NCI-H2029 treated with DMSO at 0.1 percent for 48 hours (cell line): ENCODE data around the gene SLC12A9.

Experiments
- DNase-seq: peaks from one replicate; lab custom pipeline; 2025; lab: John Stamatoyannopoulos, UW

SLC12A9 gene

DNA sequence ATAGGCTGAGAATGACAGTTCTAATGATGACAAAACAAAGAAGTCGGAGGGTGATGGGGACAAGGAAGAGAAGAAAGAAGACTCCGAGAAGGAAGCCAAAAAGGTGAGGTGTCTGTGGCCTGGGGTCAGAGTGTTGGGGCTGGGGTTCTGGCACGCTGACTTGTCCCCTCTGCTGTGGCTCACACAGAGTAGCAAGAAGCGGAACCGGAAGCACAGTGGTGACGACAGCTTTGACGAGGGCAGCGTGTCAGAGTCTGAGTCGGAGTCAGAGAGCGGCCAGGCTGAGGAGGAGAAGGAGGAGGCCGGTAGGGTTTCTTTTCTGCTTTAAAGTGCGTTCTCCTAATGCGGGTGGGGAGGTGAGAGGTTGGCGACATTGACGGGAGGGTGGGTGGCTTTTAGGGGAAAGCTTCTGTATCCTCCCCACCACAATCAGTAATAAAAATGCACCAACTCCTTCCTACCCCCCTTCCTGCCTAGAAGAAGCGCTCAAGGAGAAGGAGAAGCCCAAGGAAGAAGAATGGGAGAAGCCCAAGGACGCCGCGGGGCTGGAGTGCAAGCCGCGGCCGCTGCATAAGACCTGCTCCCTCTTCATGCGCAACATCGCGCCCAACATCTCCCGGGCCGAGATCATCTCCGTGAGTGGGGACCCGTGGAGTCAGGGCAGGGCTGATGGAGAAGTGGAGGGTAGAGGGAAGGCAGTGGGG lies 32.4 kb downstream of the SLC12A9 start:
- no peak for DNase-seq

- no peak for DNase-seq
These were observed 33.1 kb downstream of the SLC12A9 start for GRCh38 chr7:100885440-100886141.

- no peak for DNase-seq
These were observed 33.8 kb downstream of the SLC12A9 start for GRCh38 chr7:100886142-100886935.

- no peak for DNase-seq
These were observed 34.5 kb downstream of the SLC12A9 start for GRCh38 chr7:100886936-100887515.

- DNase-seq, result no peak
These were observed 35.2 kb downstream of the SLC12A9 start for GRCh38 chr7:100887516-100888290.

DNA sequence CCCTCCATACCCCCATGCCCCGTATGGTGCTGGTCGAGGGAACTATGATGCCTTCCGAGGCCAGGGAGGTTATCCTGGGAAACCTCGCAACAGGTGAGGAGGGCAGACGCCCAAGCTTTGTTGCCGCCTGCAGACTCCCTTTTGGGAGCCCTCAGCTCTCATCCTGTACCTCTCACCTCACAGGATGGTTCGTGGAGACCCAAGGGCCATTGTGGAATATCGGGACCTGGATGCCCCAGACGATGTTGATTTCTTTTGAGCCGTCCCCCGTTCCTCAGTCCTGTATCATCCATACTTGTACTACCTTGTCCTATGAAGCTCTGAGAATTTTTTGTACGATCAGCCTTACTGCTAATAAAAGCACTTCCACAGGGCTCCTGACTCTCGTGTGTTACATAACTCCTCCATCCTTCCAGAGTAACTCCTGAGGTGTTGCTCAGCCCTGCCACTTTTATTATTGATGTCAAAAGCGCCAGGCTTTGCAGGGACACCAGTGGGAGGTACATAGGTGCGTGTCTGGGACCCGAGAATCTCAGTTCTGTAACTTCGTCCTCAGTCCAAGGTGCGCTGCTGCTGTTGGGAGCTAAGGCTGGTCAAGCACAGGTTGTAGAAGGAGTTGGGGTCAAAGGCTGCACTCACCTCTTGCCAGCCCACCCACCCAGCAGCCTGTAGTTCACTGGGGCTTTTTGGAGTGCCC lies 35.9 kb downstream of the SLC12A9 start:
- no peak for DNase-seq

DNA sequence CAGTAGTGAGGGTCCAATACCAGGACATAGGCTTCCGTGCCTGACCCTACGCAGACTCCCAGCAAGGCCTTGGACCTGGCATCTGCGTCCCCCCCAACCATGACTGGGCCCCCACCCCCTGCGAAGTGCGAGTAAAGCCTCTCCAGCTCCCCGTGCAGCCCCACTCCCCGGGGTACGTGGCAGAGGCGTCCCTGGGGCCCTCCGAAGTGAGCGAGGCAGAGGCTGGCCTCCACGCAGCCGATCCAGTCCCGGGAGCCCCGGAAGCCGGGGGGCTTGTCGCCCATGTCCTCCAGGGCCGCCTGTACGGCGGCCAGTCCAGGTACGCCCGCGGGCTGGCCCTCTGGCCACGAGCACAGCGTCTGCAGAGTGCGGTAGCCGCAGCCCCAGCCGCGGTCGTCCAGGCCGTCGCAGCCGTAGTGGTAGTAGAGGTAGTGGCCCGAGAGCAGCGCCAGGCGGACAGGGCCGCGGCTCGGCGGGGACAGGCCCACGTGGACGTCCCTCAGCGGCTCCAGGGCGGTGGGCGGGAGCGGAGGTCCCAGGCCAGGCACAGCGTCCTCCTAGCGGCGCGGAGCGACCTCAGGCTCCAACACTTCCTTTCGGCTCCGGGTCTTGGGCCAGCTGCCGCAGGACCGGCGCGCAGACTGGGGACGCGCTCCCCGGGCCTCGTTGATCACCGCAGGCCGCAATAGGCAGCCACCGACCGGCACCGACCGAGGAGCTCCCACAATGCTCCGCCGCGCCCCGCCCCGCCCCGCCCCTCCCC lies 36.7 kb downstream of the SLC12A9 start, which contains the start of gene UFSP1:
Gene UFSP1, minus strand, starts transcription at position 728 of the 763 bp plus-strand sequence. Its CDS starts 444 bp downstream, at position 284.
- DNase-seq, result no peak

- DNase-seq, result no peak
These were observed 38.4 kb downstream of the SLC12A9 start for GRCh38 chr7:100890653-100891567.

GRCh38 chr7:100891568-100892247 lies 39.2 kb downstream of the SLC12A9 start:
- DNase-seq, result no peak

GRCh38 chr7:100892364-100893317 lies 40.1 kb downstream of the SLC12A9 start:
- no peak for DNase-seq

DNA sequence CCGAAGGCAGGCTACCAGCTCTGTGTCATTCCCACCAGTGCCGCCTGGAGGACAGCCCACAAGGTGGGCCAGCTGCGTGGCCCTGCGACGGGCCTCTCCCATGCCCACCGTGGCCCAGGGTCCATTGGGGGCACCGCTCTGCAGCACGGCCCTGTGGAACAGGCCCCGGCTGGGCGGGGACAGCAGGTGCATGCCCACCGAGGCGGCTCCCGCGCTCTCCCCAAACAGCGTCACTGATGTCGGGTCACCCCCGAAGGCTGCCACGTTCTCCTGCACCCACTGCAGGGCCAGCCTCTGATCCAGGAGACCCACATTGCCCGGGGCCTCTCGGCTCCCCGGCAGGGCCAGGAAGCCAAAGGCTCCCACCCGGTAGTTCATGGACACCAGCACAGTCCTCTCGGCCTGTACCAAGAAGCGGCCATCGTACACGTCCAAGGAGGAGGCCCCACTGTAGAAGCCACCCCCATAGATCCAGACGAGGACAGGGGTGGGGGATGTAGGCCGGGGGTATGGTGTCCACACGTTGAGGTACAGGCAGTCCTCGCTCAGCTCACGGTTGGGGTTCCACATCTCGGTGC lies 40.9 kb downstream of the SLC12A9 start:
- DNase-seq, result no peak

DNA sequence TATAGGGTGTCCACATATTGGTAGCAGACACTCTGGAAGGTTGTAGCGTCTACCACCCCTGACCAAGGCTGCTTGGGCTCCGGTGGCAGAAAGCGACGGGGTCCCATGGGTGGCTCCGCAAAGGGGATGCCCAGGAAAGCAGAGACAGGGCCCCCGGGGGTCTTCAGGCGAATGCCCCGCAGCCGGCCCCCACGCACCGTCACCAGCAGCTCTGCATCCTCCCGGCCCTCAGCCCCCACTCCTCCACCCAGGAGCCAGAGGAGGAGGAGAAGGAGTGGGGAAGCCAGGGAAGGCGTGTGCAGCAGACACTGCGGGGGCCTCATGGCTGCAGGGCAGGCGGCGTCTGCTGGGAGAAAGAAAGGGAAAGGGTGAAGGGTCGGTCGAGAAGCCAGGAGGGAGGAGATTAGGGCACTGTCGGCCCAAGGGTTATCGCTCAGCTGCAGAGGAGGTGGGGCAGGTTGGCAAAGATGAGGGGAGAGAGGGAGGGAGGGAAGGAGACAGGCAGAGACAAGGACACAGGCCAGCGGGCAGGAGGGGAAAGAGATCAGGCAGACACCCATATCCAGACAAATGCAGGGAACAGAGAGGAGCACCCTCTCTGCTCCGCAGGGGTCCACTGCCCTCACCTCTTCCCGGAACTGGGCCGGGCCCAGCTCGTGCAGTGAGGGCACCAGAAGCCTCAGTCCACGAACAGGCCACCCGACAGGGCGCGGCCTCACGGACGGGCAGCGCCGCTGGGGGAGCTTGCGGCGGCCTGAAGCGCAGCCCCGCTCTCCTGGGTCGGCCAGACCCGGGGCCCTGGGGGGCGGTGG lies 41.6 kb downstream of the SLC12A9 start:
- DNase-seq, result no peak

DNA sequence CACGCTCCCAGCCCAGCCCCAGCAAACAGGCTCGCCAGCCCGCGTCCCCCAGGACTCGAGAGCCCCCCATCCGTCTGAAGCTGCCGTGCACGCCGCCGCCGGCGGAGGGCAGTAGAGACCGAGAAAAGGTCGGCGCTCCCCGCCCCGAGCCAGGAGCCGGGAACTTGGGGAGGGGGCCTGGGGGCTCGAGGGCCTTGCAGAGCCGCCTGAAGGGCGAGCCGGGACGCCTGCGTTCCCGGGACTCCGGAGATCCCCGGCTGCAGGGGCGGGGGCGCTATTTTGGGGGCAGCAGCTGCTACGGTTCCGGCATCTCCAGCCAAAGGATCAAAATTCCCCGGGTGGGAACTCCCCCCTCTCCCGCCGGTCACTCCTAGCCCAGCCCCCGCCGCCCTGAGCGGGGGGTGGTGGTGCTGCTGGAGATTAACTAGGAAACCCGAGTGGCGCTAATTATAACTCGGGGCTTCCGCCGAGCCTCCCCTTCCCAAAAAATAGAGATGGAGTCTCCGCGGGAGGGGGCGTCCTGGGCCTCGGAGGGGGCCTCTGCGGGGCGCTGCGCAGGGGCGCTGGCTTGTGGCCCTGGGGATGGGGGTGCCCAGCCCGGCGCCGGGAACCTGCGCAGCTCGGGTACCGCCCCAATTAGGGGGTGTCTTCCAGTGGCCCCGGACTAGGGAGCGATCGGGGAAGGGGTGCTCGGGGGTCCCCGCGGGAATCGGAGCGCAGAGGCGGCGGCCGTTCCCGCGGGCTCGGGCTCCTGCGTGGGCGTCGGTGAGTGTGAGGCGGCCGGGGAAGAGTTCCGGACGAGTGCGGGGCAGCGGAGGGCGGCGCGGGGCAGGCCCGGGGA lies 42.6 kb downstream of the SLC12A9 start:
- DNase-seq, result no peak

GRCh38 chr7:100895701-100895955 lies 43.1 kb downstream of the SLC12A9 start, which contains the start of gene ACHE:
Gene ACHE (minus strand): TSS chr7:100895888. CDS start chr7:100894232, 1,656 bp downstream.
- no peak for DNase-seq
